ENCODE measurements around the gene EXD1.

DNA sequence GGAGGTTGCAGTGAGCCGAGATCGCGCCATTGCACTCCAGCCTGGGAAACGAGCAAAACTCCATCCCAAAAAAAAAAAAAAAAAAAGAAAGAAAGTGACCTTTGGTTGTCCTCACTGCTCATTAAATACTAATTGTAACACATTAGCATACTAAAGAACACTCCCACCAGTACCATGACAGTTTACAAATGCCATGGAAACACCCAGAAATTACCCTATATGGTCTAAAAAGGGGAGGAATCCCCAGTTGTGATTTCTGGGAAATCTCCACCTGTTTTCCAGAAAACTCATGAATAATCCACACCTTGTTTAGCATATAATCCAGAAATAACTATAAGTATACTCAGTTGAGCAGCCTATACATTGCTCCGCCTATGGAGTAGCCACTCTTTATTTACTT lies 90.9 kb downstream of the EXD1 start:
- TF ChIP-seq, protein P1, sequence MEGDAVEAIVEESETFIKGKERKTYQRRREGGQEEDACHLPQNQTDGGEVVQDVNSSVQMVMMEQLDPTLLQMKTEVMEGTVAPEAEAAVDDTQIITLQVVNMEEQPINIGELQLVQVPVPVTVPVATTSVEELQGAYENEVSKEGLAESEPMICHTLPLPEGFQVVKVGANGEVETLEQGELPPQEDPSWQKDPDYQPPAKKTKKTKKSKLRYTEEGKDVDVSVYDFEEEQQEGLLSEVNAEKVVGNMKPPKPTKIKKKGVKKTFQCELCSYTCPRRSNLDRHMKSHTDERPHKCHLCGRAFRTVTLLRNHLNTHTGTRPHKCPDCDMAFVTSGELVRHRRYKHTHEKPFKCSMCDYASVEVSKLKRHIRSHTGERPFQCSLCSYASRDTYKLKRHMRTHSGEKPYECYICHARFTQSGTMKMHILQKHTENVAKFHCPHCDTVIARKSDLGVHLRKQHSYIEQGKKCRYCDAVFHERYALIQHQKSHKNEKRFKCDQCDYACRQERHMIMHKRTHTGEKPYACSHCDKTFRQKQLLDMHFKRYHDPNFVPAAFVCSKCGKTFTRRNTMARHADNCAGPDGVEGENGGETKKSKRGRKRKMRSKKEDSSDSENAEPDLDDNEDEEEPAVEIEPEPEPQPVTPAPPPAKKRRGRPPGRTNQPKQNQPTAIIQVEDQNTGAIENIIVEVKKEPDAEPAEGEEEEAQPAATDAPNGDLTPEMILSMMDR (IDR thresholded peaks at IDR 0.05), result no peak
- TF ChIP-seq POLR2A (IDR thresholded peaks at IDR 0.05), result no peak
- TF ChIP-seq POLR2AphosphoS5 (IDR thresholded peaks at IDR 0.05), result no peak

Data from transverse colon (tissue), 4 donors.